K562 (cell line): ENCODE measurements around the gene EXOG. TPM values are rescaled to one million over a fixed set of nuclear protein-coding genes. Genes with fewer than 3 reads are reported as not detected.

Source experiments
- ATAC-seq: fragments of 200-7000 bp; cut with Tn5 transposase; 3 replicates; pipeline ENCODE4 v1.9.1; 2020; ENCODE audit warnings: moderate library complexity
- BruUV-seq: library from RNA; stranded (reverse); fragments of 400-500 nt; replicated peaks from 2 replicates; lab custom pipeline; 2021; lab: Mats Ljungman, UMichigan
- CTCF ChIA-PET: fragments of 300-600 bp; formaldehyde crosslinking; extraction: SDS; loops from one replicate; lab custom pipeline; 2021; ENCODE audit warnings: low intra/inter-chr PET ratio; lab: Yijun Ruan, JAX
- POLR2A ChIA-PET: fragments of 300-600, 350-650 bp; sonication (Branson Sonifier 250); formaldehyde crosslinking; extraction: SDS; loops from one replicate; lab custom pipeline; 2021; ENCODE audit warnings: antibody characterized with exemption, inconsistent platforms; lab: Yijun Ruan, JAX
- DNase-seq, 4 experiments: peaks; one replicate each; pipeline versions ENCODE4 v3.0.0 to v3.0.0-alpha.2; 2011 to 2018; ENCODE audit warnings: low spot score in 3 of 4, mixed read lengths in 3 of 4; ENCODE audit errors: extremely low read depth in 1 of 4
- FAIRE-seq: peaks from 2 replicates; lab custom pipeline; 2011; peaks lifted over from hg19 to GRCh38; lab: Jason Lieb, UNC
- H2AFZ ChIP-seq: 2 replicates; pipeline ENCODE4 v1.6.0; 2011; ENCODE audit warnings: low read depth, low read length, control low read depth, inconsistent platforms
- H3K27ac ChIP-seq: fragments of 200-600 bp; 3 replicates; pipeline ENCODE4 v1.8.0; 2011; ENCODE audit warnings: low read depth, mild to moderate bottlenecking, control low read depth, inconsistent platforms, low read length, moderate library complexity, mixed read lengths; ENCODE audit errors: extremely low read depth
- H3K27me3 ChIP-seq, 2 experiments: fragments of 300-600 bp in 1 of 2; 2 replicates in 1 of 2; 3 replicates in 1 of 2; pipeline versions ENCODE4 v1.6.0 to v1.8.0; 2011; ENCODE audit warnings: inconsistent platforms in 2 of 2, low read length in 2 of 2, mild to moderate bottlenecking in 1 of 2, mixed read lengths in 1 of 2, moderate library complexity in 1 of 2; ENCODE audit not compliant: control insufficient read depth in 2 of 2, insufficient read depth in 2 of 2
- H3K36me3 ChIP-seq: fragments of 300-600 bp; 3 replicates; pipeline ENCODE4 v1.8.0; 2011; ENCODE audit warnings: mild to moderate bottlenecking, low read length, inconsistent platforms; ENCODE audit not compliant: control insufficient read depth, insufficient read depth
- H3K4me1 ChIP-seq, 2 experiments: fragments of 200-600 bp in 1 of 2; replicated peaks in 1 of 2; 2 replicates in 1 of 2; 3 replicates in 1 of 2; pipeline versions ENCODE4 v1.5.1 to v1.8.0; 2011; ENCODE audit warnings: inconsistent platforms in 2 of 2, low read length in 2 of 2, mild to moderate bottlenecking in 1 of 2, mixed read lengths in 1 of 2, moderate library complexity in 1 of 2; ENCODE audit not compliant: control insufficient read depth in 2 of 2, insufficient read depth in 2 of 2
- H3K4me2 ChIP-seq: 2 replicates; pipeline ENCODE4 v1.6.1; 2011; ENCODE audit warnings: low read length, control low read depth, inconsistent platforms, mixed read lengths; ENCODE audit not compliant: insufficient read depth
- H3K4me3 ChIP-seq: fragments of 200-600 bp; sonication (generic), shearing (Covaris generic); 2 replicates; pipeline ENCODE4 v1.5.1; 2016; ENCODE audit warnings: control low read depth, inconsistent platforms
- H3K79me2 ChIP-seq: fragments of 200-600 bp; 3 replicates; pipeline ENCODE4 v1.8.0; 2011; ENCODE audit warnings: low read length, inconsistent platforms; ENCODE audit not compliant: control insufficient read depth, insufficient read depth
- H3K9ac ChIP-seq, 2 experiments: 2 replicates each; pipeline versions ENCODE4 v1.6.0 to v1.6.1; 2011; ENCODE audit warnings: low read depth in 2 of 2, low read length in 2 of 2, control low read depth in 1 of 2, inconsistent platforms in 1 of 2, mild to moderate bottlenecking in 1 of 2, mixed read lengths in 1 of 2; ENCODE audit not compliant: insufficient read depth in 1 of 2
- H3K9me1 ChIP-seq: one replicate; pipeline ENCODE4 v1.6.0; 2011; ENCODE audit warnings: inconsistent platforms, mild to moderate bottlenecking, low read length, moderate library complexity; ENCODE audit not compliant: control insufficient read depth, insufficient read depth
- H3K9me3 ChIP-seq: replicated peaks from 2 replicates; pipeline ENCODE4 v1.5.1; 2011; ENCODE audit warnings: low read depth, low read length, inconsistent platforms; ENCODE audit not compliant: control insufficient read depth, insufficient read depth
- H4K20me1 ChIP-seq: replicated peaks from 2 replicates; pipeline ENCODE4 v1.6.1; 2011; ENCODE audit warnings: low read length, inconsistent platforms, mixed read lengths; ENCODE audit not compliant: control insufficient read depth, insufficient read depth
- E2F8 ChIP-seq: fragments of 450-650 bp; IDR thresholded peaks from 2 replicates; pipeline ENCODE4 v1.7.1; 2018; ENCODE audit warnings: mild to moderate bottlenecking, low read depth; ENCODE audit not compliant: partially characterized antibody
- HIVEP1 ChIP-seq: fragments of 250-450 bp; sonication (Bioruptor Pico); IDR thresholded peaks from 2 replicates; pipeline ENCODE4 v1.4.0; 2020; ENCODE audit warnings: mild to moderate bottlenecking
- PREB ChIP-seq: sonication (generic); formaldehyde crosslinking; IDR thresholded peaks from 2 replicates; pipeline ENCODE4 v1.8.1; 2023; ENCODE audit warnings: mild to moderate bottlenecking, missing genetic modification reagents
- ZNF77 ChIP-seq: fragments of 250-450 bp; sonication (Bioruptor Pico); IDR thresholded peaks from 2 replicates; pipeline ENCODE4 v1.5.0; 2020
- WGBS: fragments of 100-300 bp; shearing (Covaris generic); methylation state at CpG from one replicate; pipeline ENCODE4 v1.1.6; 2016; ENCODE audit warnings: low coverage, mixed read lengths; ENCODE audit not compliant: insufficient coverage; ENCODE audit errors: missing lambda C conversion rate; 5-methylcytosine and 5-hydroxymethylcytosine counted together
- in situ Hi-C: fragments of 300-500 bp; cut with MboI; formaldehyde crosslinking; loops from 4 replicates; pipeline ENCODE4 v1.15.0; 2018; ENCODE audit warnings: inconsistent platforms, mixed read lengths
- intact Hi-C: fragments of 100-400 bp; cut with micrococcal nuclease; formaldehyde crosslinking; loops from 2 replicates; pipeline ENCODE4 v1.14.2; 2022
- polyA plus RNA-seq, 8 experiments: library from polyadenylated mRNA; depleted of rRNA in 4 of 8; stranded (reverse) in 5 of 8; unstranded in 3 of 8; fragments of >200 nt; fragmentation: Nextera tagmentation in 2 of 8; fragmentation: Illumina TruSeq in 1 of 8; extraction: Ambion mirVana in 2 of 8; extraction: Trizol in 1 of 8; gene quantifications; 2 replicates each; pipeline versions ENCODE4 v1.2.1 to v1.2.3, GENCODE V29; 2011 to 2014; ENCODE audit warnings: inconsistent platforms in 1 of 8, missing spikeins in 1 of 8
- total RNA-seq, 7 experiments: library from RNA; depleted of rRNA in 6 of 7; stranded (reverse); fragments of >200 nt in 6 of 7; fragmentation: Illumina TruSeq in 2 of 7; extraction: Trizol in 2 of 7; gene quantifications; 2 replicates each; pipeline versions ENCODE4 v1.2.1 to v1.2.3, GENCODE V29; 2011 to 2021; ENCODE audit warnings: low replicate concordance in 1 of 7

EXOG gene
- total and polyA plus RNA-seq, 9 of the 15 experiments (the other 6 are each of a cell fraction or from before 2014, with no cell fraction given): 10.8 to 21.7 (median 14.8) TPM

- TF ChIP-seq E2F8: no peak
- no peak for TF ChIP-seq ZNF77 (CRISPR knock-in tag)
- TF ChIP-seq PREB (CRISPR knock-in tag): no peak
- TF ChIP-seq, all 486 proteins: peak for 0
Observed at GRCh38 chr3:38555149-38555840, 59.2 kb downstream of the EXOG start (continued).

GRCh38 chr3:38555926-38556325 is 59.8 kb downstream of the EXOG start:
- ChIA-PET CTCF (no interaction called here), POLR2A (interaction anchor here (0.7 kb wide), 1 partner anchor 18 kb away, joined by 3 read pairs; no protein-coding TSS in a partner anchor)
- H3K27me3 ChIP-seq: peaks cover 18 to 33% of the 10 kb centered on the region in 2 experiments
- H4K20me1 ChIP-seq: no peaks in the 10 kb centered on the region
- no peaks in the 10 kb centered on the region for H3K36me3 ChIP-seq
- H3K79me2 ChIP-seq: no peaks in the 10 kb centered on the region
- no peak for DNase-seq
- ATAC-seq: no peak
- no peaks in the 10 kb centered on the region for H3K9me3 ChIP-seq
- no peak for FAIRE-seq
- no peak overlapping the region for H3K4me3 ChIP-seq
- in situ Hi-C loops: no loop called here
- H2AFZ ChIP-seq: no peak overlapping the region
- BruUV-seq: no TSS peak
- H3K9ac ChIP-seq: no peak overlapping the region; a peak in 1 of 4 replicates
- no peaks in the 10 kb centered on the region for H3K4me1 ChIP-seq
- H3K9me1 ChIP-seq: no peaks in the 10 kb centered on the region
- no peak for TF ChIP-seq HIVEP1 (CRISPR knock-in tag)
- no peak overlapping the region for H3K27ac ChIP-seq
- no peak overlapping the region for H3K4me2 ChIP-seq
- intact Hi-C loops: no loop called here
- 7% methylated on average over 2 of the region's 2 CpGs for WGBS
